Measurements from ENCODE around the gene SETBP1.

The SETBP1 gene

DNA sequence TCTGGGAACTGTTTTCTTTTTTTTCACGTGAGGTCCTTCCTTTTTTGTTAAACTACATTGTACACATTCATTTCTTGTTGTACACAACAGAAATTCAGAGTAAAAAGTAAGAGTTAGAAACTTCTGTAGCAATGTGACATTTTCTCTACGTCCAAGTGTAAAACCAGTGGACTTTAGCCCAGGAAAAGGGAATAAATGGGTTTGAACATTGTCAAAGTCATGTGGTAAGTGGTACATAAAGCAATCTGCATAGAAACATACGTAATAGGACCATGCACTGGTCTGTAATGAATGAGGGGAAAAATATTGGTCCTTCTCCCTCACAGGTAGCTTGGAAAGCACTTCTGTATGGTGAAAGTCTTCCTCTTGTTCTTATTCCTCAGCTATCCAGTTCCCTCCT lies 421.4 kb downstream of the SETBP1 start:
- no peak for DNase-seq

DNA sequence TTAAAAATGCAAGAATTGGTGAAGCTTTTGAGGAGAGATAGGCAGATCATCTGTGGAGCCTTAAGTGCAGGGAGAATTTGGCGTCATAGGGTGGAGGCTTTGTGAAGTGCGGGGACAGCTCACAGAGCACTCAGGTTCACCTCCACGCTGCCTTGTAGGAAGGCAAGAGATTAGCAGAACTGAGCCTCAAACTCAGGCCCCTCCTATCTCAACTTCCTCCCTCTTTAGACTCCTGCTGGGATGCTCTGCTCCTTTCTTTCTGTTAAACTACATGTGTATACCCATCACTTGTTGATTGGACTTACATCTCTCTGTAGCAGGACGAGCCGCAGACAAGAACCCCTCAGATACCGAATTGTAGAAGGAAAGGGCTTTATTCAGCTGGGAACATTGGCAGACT lies 422.2 kb downstream of the SETBP1 start:
- no peak for DNase-seq

DNA sequence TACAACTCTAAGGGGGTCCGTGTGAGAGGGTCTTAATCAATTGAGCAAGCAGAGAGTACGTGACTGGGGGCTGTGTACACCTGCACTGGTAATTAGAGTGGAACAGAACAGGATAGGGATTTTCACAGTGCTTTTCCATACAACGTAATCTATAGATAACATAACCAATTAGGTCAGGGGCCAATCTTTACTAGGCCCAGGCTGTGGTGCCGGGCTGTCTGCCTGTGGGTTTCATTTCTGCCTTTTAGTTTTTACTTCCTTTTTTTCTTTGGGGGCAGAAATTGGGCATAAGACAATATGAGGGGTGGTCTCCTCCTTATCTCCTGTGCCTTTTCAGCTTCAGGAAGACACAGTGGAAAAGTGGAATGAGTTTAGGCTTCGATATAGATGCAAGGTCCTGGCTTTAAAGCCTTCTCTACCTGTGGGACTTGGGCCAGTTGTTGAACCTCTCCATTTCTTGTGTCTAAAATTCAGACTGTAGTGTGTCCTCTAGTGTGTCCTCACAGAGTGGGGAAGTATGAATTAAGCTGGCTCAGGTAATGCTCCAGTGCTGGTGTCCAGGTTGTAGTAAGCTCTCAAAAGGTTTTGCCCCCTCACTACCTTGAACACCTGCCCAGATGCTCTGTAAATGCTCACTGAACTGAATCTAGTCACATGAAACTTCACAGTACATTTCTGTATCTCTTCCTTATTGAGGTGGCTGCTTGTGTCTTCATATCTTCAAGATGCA lies 422.8 kb downstream of the SETBP1 start:
- no peak for DNase-seq

DNA sequence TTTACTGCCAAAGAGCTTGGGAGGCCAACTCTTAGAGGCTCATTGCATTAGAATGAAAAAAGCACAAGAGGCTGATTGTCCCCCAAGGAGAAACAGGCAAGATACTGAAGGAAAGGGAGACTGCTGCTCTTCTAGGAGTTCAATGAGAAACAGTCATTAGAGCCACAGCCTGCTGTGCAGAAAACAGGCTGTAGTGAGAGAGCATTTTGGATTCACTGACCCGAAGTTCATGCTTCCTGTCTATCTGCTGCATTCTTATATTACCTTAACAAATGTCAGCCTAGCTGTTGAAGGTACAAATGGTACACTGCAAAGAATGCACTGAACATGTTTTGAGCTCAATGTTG lies 423.3 kb downstream of the SETBP1 start:
- DNase-seq = no peak

DNA sequence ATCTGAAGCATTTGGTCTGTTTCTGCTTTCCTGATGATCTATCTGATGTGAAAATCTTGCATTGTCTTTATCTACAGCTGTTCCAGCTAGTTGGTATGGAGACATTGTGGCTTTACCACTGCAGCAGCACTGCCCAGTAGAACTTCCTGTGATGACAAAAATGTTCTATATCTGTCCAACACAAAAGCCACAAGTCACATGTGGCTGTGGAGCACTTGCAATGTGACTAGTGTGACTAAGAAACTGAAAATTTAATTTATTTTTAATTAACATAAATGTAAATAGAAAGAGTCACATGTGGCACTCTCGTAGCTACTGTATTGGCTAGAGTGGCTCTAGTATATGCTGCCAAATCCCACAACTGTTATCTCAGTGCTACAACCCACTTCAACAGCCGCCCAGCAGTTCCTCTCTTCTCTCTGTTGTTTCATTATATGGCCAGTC lies 425.7 kb downstream of the SETBP1 start:
- peak in 1 of 2 experiments; percentile 3 for DNase-seq

DNA sequence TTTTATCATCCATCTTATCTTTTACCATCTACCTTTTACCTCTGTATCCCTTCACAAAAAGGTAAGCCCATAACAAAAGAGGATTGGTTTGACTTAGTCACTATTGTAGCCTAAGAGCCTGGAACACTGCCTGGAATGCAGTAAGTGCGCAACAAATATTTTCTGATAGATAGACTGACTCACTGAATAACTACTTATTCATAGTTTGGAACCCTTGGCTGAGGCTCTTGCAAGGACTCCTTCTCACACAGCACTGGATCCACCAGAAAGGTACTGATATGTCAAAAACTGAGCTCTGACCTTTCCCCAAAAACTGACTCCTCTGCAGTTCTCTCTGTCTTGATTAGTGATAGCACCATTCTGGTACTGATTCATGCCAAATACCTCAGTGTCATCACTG lies 426.7 kb downstream of the SETBP1 start:
- DNase-seq = no peak

DNA sequence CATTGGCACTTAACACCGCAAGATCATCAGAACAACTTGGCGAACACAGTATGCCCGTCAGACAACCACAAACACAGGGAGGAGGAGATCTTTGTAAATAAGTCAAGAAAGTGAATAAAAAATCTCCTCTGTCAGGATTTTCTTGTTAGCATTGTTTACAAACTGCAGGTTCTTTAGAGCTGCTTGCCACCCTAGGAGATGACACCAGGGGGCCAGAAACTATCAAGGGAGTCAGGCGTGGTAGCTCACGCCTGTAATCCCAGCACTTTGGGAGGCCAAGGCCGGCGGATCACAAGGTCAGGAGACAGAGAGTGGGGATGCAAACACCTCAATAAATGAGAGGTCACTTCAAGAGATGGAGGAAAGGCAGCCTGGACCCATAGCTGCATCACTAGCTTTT lies 428.1 kb downstream of the SETBP1 start:
- no peak for DNase-seq

DNA sequence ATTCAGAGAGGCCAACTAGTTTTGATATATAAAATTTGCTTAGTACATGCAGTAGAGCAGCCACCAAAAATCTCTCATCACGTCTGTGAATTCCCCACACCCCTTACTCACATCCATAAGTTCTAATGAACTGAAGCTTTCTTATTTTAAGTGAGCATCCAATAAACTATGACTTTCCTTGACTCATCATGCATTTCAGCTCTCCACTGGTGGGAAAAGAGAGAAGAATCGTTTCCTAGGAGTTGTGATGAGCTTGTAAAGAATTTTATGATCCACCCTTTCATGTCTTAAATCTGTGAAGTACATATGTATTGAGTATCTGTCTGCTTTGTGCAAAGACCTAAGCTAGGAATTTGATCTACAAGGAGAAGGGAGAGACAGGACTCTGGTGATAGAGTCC lies 428.6 kb downstream of the SETBP1 start:
- no peak for DNase-seq

DNA sequence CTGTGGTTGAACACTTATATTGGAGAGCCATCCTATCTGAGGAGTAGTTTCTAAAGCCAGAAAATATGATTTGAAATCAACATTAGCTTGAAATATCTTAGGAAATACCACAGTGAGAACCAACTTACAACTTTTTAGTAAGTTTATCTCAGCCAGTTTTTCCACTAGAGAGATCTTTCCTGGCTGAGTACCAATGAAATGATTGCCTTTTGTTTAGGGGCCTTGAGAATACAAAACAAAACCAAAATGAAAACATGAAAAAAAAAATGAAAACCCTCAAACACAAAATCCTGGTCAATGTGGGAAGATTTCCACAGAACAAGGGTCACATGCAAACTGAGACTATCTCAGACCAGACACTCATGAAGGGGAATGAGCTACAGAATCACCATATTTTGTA lies 429.0 kb downstream of the SETBP1 start:
- DNase-seq = no peak

DNA sequence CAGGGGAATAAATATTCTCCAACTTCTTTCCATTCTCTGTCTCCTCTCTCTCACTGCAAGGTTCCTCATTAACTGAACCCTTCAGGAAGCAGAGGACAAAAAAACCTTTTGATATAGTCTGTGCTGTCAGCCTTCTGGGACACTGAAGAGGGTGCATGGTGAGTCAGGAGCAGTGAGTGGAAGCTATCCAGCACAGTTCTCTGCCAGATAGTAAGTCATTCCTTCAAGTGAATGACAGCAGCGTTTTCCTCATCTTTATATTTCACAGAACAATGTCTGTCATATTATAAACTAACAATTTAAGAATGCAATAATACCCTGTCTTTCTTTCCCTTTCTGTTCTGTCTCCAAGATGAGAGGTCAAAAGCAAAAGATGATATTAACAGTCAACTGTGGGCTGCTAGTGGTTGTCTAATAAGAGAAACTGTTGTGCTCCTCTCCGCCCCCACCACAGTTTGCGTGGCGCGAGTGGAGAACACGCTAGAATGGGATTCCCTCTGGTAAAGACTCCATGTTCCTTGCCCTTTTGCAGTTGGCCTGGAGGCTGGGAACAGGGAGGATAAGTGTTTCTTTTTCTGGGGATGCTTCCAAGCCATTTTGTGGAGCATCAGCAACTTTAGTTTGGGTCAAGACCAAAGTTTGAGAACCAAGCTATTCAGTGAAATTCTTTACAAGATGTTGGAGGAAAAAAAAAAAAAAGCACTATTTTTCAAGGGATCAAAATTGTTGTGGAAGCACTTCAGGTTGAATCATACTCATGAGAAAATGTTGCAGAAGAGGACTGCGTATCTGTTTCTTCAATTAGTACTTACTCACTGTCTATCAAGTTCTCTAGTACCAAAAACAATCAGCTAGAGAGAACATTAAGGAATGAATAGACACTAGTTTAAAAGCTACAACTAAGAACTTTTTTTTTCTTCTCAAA lies 430.2 kb downstream of the SETBP1 start:
- no peak for DNase-seq

DNA sequence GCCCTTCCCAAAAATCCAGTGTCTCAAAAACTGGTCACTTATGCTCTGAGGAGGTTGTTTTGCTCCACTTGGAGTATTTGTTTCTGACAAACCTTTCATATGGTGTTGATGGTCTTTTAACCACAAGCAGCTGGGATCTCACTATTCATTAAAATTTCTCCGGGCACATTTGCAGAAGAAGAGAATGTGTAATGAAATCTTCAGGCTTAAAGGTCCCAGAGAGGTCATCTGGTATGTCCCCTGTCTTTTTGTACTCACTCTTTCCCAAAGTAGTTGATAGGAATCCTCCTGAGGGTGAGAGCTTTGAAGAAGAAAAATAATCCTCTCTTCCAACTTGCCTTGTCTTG lies 430.8 kb downstream of the SETBP1 start:
- DNase-seq = no peak

DNA sequence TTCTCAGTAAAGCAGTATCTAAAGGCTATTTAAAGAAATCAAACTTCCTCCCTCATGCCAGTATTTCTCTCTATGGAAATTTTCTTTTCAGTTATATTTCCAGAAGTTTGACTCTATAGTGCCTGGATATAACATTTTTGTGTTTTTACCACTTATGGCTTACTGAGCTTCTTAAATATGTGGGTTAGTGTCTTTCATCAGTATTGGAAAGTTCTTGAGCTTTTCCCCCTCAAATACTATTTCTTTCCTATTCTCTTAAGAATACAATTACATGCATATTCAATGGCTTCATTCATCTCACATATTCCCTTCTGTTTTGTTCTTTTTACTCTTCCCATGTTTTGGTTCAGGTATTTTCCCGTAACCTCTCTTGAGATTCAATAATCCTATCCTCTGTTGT lies 432.0 kb downstream of the SETBP1 start:
- no peak for DNase-seq

DNA sequence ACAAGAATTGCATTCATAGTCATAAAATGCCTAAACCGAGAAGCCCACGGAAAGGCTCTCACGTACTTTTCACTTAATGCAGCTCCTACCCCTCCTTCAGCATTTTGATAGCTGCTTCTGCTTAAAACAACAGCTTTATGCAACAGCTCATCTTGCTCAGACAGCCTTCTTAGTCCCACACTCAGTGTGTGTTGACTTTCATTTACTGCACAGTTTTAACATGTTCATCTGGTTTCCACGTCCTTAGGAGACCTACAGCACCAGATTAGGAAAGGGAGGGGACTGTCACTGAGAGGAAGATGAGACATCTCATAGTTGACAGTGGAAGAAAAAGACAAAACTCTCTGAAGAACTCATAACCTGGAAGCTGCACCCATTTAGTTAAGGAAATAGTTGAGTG lies 435.4 kb downstream of the SETBP1 start:
- DNase-seq = no peak
